HepG2 (cell line): ENCODE data around the gene METTL26. TPM values are rescaled to one million over a fixed set of nuclear protein-coding genes. Genes with fewer than 3 reads are reported as not detected.

Experiments
- ARNT2 ChIP-seq: sonication (generic); formaldehyde crosslinking; IDR thresholded peaks from 2 replicates; pipeline ENCODE4 v1.8.0; 2022; ENCODE audit warnings: mild to moderate bottlenecking, low read depth, missing genetic modification reagents, moderate library complexity
- DBP ChIP-seq: sonication (generic); formaldehyde crosslinking; IDR thresholded peaks from 2 replicates; pipeline ENCODE4 v1.4.0; 2020; ENCODE audit warnings: missing genetic modification reagents; ENCODE audit errors: not compliant biosample characterization
- DR1 ChIP-seq: sonication (generic); formaldehyde crosslinking; IDR thresholded peaks from 2 replicates; pipeline ENCODE4 v1.8.0; 2021; ENCODE audit warnings: mild to moderate bottlenecking, missing genetic modification reagents, inconsistent platforms
- MATR3 ChIP-seq: sonication (generic); formaldehyde crosslinking; IDR thresholded peaks from 2 replicates; pipeline ENCODE4 v1.4.0; 2020; ENCODE audit warnings: missing genetic modification reagents
- NCOA5 ChIP-seq: sonication (generic); formaldehyde crosslinking; IDR thresholded peaks from 2 replicates; pipeline ENCODE4 v1.4.0; 2020; ENCODE audit warnings: missing genetic modification reagents
- NKX3-1 ChIP-seq: sonication (generic); formaldehyde crosslinking; IDR thresholded peaks from 2 replicates; pipeline ENCODE4 v1.5.0; 2020; ENCODE audit warnings: missing genetic modification reagents
- PCBP1 ChIP-seq: fragments of 200-400 bp; formaldehyde crosslinking; IDR thresholded peaks from 2 replicates; pipeline ENCODE4 v1.6.1; 2017; ENCODE audit warnings: mild to moderate bottlenecking, low read depth, low read length, borderline replicate concordance
- PPARG ChIP-seq: conservative IDR thresholded peaks from 2 replicates; pipeline ENCODE4 v1.6.1; 2016; ENCODE audit warnings: missing biosample characterization, missing genetic modification reagents
- SOX13 ChIP-seq, 3 experiments: fragments of 450-650 bp in 1 of 3; sonication (generic) in 1 of 3; formaldehyde crosslinking in 1 of 3; IDR thresholded peaks in 2 of 3; conservative IDR thresholded peaks in 1 of 3; 2 replicates each; pipeline versions ENCODE4 v1.5.0 to v1.6.1; 2016 to 2020; ENCODE audit warnings: antibody characterized with exemption in 1 of 3, mild to moderate bottlenecking in 1 of 3, missing compliant biosample characterization in 1 of 3, missing genetic modification reagents in 1 of 3, moderate library complexity in 1 of 3
- TEAD2 ChIP-seq: sonication (generic); formaldehyde crosslinking; IDR thresholded peaks from 2 replicates; pipeline ENCODE4 v1.9.0; 2021; ENCODE audit warnings: missing genetic modification reagents
- TFAP4 ChIP-seq: sonication (generic); IDR thresholded peaks from 2 replicates; pipeline ENCODE4 v1.6.1; 2016; ENCODE audit warnings: low read depth, borderline replicate concordance
- ZNF597 ChIP-seq: sonication (generic); formaldehyde crosslinking; IDR thresholded peaks from 2 replicates; pipeline ENCODE4 v1.5.0; 2020; ENCODE audit warnings: missing genetic modification reagents
- ZNF704 ChIP-seq: sonication (generic); formaldehyde crosslinking; IDR thresholded peaks from 2 replicates; pipeline ENCODE4 v1.8.1; 2023; ENCODE audit warnings: mild to moderate bottlenecking, inconsistent platforms, moderate library complexity, missing genetic modification reagents, borderline replicate concordance
- ZNF784 ChIP-seq: sonication (generic); formaldehyde crosslinking; IDR thresholded peaks from 2 replicates; pipeline ENCODE4 v1.5.1; 2020; ENCODE audit warnings: missing genetic modification reagents, mild to moderate bottlenecking, borderline replicate concordance
- polyA plus RNA-seq, 8 experiments: library from polyadenylated mRNA; depleted of rRNA in 3 of 8; stranded (reverse) in 7 of 8; unstranded in 1 of 8; fragments of >200 nt; fragmentation: Illumina TruSeq in 4 of 8; extraction: Trizol in 4 of 8; gene quantifications; 2 replicates each; pipeline versions ENCODE4 v1.2.1 to v1.2.3, GENCODE V29; 2011 to 2016; ENCODE audit warnings: low read depth in 4 of 8, missing spikeins in 1 of 8, mixed read lengths in 1 of 8; ENCODE audit not compliant: insufficient read depth in 1 of 8
- total RNA-seq, 5 experiments: library from RNA; depleted of rRNA; stranded (reverse); fragments of >200 nt; fragmentation: Illumina TruSeq; extraction: Trizol; gene quantifications; 2 replicates each; pipeline ENCODE4 v1.2.3, GENCODE V29; 2016; ENCODE audit warnings: low read depth in 1 of 5
- TF ChIP-seq, protein P1 (sequence below): sonication (generic); formaldehyde crosslinking; IDR thresholded peaks from 2 replicates; pipeline ENCODE4 v1.4.0; 2020; ENCODE audit warnings: missing genetic modification reagents
- TF ChIP-seq, protein P2 (sequence below): sonication (generic); formaldehyde crosslinking; IDR thresholded peaks from 2 replicates; pipeline ENCODE4 v1.4.0; 2020; ENCODE audit warnings: mild to moderate bottlenecking, missing genetic modification reagents

Gene METTL26
- total and polyA plus RNA-seq, 2 of the 13 experiments (the other 11 are each of a cell fraction or from before 2014, with no cell fraction given): 65.5 to 70.1 TPM

DNA sequence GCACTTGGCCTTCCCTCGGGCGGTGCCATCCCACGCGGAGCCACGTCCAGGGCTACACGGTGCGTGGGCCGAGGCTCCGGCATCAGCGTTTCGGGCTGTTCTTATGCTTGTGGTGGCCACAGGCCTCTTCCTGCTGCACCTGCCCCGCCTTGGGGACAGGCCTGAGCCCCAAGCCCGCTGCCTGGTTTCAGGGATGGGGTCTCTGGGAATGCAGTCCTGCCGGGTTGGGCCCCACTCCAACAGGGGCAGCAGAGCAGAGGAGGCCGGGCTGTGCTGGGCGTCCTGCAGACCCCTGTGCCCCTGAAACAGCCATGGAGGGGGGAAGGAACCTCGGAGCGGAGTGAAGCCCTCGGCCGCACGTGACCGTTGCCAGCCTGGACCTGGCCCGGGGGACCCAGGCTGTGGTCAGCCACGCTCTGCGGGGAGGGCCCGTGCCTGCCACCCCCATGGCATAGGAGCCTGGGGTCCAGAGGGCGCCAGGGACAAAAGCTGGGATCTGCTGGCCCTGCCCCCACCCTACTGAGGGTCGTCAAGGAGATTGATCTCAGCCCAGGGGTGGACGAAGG is 5.8 kb downstream of the METTL26 start (continued):
- TF ChIP-seq, protein P1, sequence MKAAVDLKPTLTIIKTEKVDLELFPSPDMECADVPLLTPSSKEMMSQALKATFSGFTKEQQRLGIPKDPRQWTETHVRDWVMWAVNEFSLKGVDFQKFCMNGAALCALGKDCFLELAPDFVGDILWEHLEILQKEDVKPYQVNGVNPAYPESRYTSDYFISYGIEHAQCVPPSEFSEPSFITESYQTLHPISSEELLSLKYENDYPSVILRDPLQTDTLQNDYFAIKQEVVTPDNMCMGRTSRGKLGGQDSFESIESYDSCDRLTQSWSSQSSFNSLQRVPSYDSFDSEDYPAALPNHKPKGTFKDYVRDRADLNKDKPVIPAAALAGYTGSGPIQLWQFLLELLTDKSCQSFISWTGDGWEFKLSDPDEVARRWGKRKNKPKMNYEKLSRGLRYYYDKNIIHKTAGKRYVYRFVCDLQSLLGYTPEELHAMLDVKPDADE (CRISPR knock-in tag): 0 out of 2 replicates have a peak, but pooled peaks have one; percentile 87
- TF ChIP-seq SOX13 (IDR thresholded peaks at IDR 0.05): no peak
- TF ChIP-seq SOX13 (CRISPR knock-in tag; conservative IDR thresholded peaks at IDR 0.05 in 1 of 2, IDR thresholded peaks at IDR 0.05 in 1 of 2): peak in 1 of 2 experiments; percentile 38; a peak in 2 of 4 replicates
- TF ChIP-seq TFAP4: no peak
- TF ChIP-seq ZNF784 (CRISPR knock-in tag): no peak
- TF ChIP-seq MATR3 (CRISPR knock-in tag): no peak
- peak; percentile 41 for TF ChIP-seq DBP (CRISPR knock-in tag)
- TF ChIP-seq ARNT2 (CRISPR knock-in tag): no peak
- TF ChIP-seq NKX3-1 (CRISPR knock-in tag): peak; percentile 66; the same call in 1 of the 2 replicates
- TF ChIP-seq NCOA5 (CRISPR knock-in tag): 0 out of 2 replicates have a peak, but pooled peaks have one; percentile 50
- TF ChIP-seq ZNF704 (CRISPR knock-in tag): peak; percentile 68; the same call in 1 of the 2 replicates
- 0 out of 2 replicates have a peak, but pooled peaks have one; percentile 49 for TF ChIP-seq DR1 (CRISPR knock-in tag)
- 0 out of 2 replicates have a peak, but pooled peaks have one; percentile 44 for TF ChIP-seq ZNF597 (CRISPR knock-in tag)
- TF ChIP-seq, protein P2, sequence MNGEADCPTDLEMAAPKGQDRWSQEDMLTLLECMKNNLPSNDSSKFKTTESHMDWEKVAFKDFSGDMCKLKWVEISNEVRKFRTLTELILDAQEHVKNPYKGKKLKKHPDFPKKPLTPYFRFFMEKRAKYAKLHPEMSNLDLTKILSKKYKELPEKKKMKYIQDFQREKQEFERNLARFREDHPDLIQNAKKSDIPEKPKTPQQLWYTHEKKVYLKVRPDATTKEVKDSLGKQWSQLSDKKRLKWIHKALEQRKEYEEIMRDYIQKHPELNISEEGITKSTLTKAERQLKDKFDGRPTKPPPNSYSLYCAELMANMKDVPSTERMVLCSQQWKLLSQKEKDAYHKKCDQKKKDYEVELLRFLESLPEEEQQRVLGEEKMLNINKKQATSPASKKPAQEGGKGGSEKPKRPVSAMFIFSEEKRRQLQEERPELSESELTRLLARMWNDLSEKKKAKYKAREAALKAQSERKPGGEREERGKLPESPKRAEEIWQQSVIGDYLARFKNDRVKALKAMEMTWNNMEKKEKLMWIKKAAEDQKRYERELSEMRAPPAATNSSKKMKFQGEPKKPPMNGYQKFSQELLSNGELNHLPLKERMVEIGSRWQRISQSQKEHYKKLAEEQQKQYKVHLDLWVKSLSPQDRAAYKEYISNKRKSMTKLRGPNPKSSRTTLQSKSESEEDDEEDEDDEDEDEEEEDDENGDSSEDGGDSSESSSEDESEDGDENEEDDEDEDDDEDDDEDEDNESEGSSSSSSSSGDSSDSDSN (CRISPR knock-in tag): peak; percentile 68
- no peak for TF ChIP-seq TEAD2 (CRISPR knock-in tag)
- 0 out of 2 replicates have a peak, but pooled peaks have one; percentile 14 for TF ChIP-seq PCBP1
- TF ChIP-seq PPARG (CRISPR knock-in tag): 0 out of 2 replicates have a peak, but pooled peaks have one; percentile 2
